Measurements from ENCODE around the gene MYH4. TPM values are rescaled to one million over a fixed set of nuclear protein-coding genes. Genes with fewer than 3 reads are reported as not detected.

The MYH4 gene
- total and polyA plus RNA-seq, 2 of the 4 experiments (the other 2 are of a cell fraction) = not detected

- POLR2A ChIA-PET (ENCODE audit: unreplicated experiment) = no interaction called here
- in situ Hi-C loops (cut with MboI; ENCODE audit: low sequenced_read_pairs) = no loop called here
- no peak overlapping the region for H3K4ac ChIP-seq (ENCODE audit: low read depth, low read length)
Measured at GRCh38 chr17:10417431-10417830, 51.9 kb downstream of the MYH4 start.

More at GRCh38 chr17:10417431-10417830, 51.9 kb downstream of the MYH4 start:
- Histone ChIP-seq H2AFZ (replicated peaks; ENCODE audit: low read length, poor library complexity) (no peak overlapping the region), H3K14ac (replicated peaks; ENCODE audit: low read depth, low read length) (no peak overlapping the region), H3K9me1 (ENCODE audit: insufficient read depth, low read length) (no peaks in the 10 kb centered on the region), H3K4me3 (ENCODE audit: insufficient read depth, low read depth, low read length) (no peak overlapping the region), H3K56ac (ENCODE audit: extremely low read depth, insufficient read depth, low read length) (no peak overlapping the region), H3K27me3 (ENCODE audit: control insufficient read depth, insufficient read depth, low read length) (no peaks in the 10 kb centered on the region), H4K91ac (ENCODE audit: insufficient read depth, low read depth, low read length) (no peak overlapping the region), H4K20me1 (ENCODE audit: insufficient read depth, low read length) (no peaks in the 10 kb centered on the region), H3K36me3 (ENCODE audit: control insufficient read depth, insufficient read depth, low read length) (no peaks in the 10 kb centered on the region), H3K4me1 (ENCODE audit: control insufficient read depth, insufficient read depth, low read length) (no peaks in the 10 kb centered on the region), H2BK5ac (ENCODE audit: low read depth, low read length, poor library complexity, severe bottlenecking) (no peak overlapping the region), H3K18ac (ENCODE audit: low read depth, low read length) (no peak overlapping the region), H3K4me2 (ENCODE audit: low read depth, low read length) (no peak overlapping the region), H3K27ac (ENCODE audit: insufficient read depth, low read length) (no peak overlapping the region), H2BK15ac (ENCODE audit: low read depth, low read length) (no peak overlapping the region), H4K8ac (ENCODE audit: low read depth in 2 of 2, low read length in 2 of 2) (no peak overlapping the region), H2BK20ac (ENCODE audit: low read depth, low read length) (no peak overlapping the region), H2AK9ac (replicated peaks; ENCODE audit: low read depth, low read length, poor library complexity) (no peak overlapping the region), H4K5ac (ENCODE audit: low read depth, low read length) (no peak overlapping the region), H3K9me3 (ENCODE audit: control insufficient read depth, insufficient read depth, low read length) (no peaks in the 10 kb centered on the region), H2AK5ac (ENCODE audit: low read depth, low read length) (no peak overlapping the region), H3K79me1 (ENCODE audit: low read depth in 1 of 2, low read length in 2 of 2) (no peaks in the 10 kb centered on the region), H2BK120ac (ENCODE audit: low read depth, low read length) (no peak overlapping the region), H3K9ac (ENCODE audit: low read depth, low read length) (no peak overlapping the region), H3K23ac (ENCODE audit: low read depth, low read length) (no peak overlapping the region)
- no CpG with 5 or more reads among the region's 3 CpGs for WGBS, 2 experiments (ENCODE audit: extremely low coverage in 2 of 2, insufficient read length in 1 of 2)
- dilution Hi-C loops (cut with HindIII; ENCODE audit: low sequenced_read_pairs, unreplicated experiment) = no loop called here
- CTCF ChIA-PET = no interaction called here
- no TSS peak for BruUV-seq (replicated peaks)
- TF ChIP-seq USF2 (IDR thresholded peaks at IDR 0.05; ENCODE audit: low read depth, low read length) = no peak
- no peak for TF ChIP-seq POLR2A (IDR thresholded peaks at IDR 0.05; ENCODE audit: low read depth, low read length)
- TF ChIP-seq MAFK (IDR thresholded peaks at IDR 0.05; ENCODE audit: low read depth, low read length) = no peak
- TF ChIP-seq CHD1 (IDR thresholded peaks at IDR 0.05; ENCODE audit: low read depth, low read length) = no peak
- no peak for TF ChIP-seq RCOR1 (IDR thresholded peaks at IDR 0.05; ENCODE audit: insufficient replicate concordance, low read length)
- TF ChIP-seq CTCF (conservative IDR thresholded peaks at IDR 0.05; ENCODE audit: low read depth, low read length) = no peak
- TF ChIP-seq RAD21 (IDR thresholded peaks at IDR 0.05; ENCODE audit: low read length) = no peak
- TF ChIP-seq SMC3 (IDR thresholded peaks at IDR 0.05; ENCODE audit: low read depth, low read length) = no peak
- TF ChIP-seq MXI1 (IDR thresholded peaks at IDR 0.05; ENCODE audit: borderline replicate concordance, low read depth, low read length) = no peak
- TF ChIP-seq NFE2L2 (IDR thresholded peaks at IDR 0.05; ENCODE audit: low read depth, low read length) = no peak
- TF ChIP-seq CEBPB (IDR thresholded peaks at IDR 0.05; ENCODE audit: low read depth, low read length) = no peak
- no peak for TF ChIP-seq RFX5 (IDR thresholded peaks at IDR 0.05; ENCODE audit: low read depth, low read length)
- TF ChIP-seq FOS (IDR thresholded peaks at IDR 0.05; ENCODE audit: low read depth, low read length) = no peak
- TF ChIP-seq MAZ (IDR thresholded peaks at IDR 0.05; ENCODE audit: borderline replicate concordance, low read depth, low read length) = no peak
- no peak for TF ChIP-seq BHLHE40 (IDR thresholded peaks at IDR 0.05; ENCODE audit: low read depth, low read length)
- TF ChIP-seq ELK1 (IDR thresholded peaks at IDR 0.05; ENCODE audit: borderline replicate concordance, low read depth, low read length) = no peak
- intact Hi-C loops (cut with micrococcal nuclease) = no loop called here
- ATAC-seq (ENCODE audit: low read depth) = no peak
- DNase-seq = no peak
